DMS 273 treated with DMSO at 0.1 percent for 48 hours (cell line): ENCODE data around the gene KANTR.

Experiments used
- DNase-seq: peaks from one replicate; lab custom pipeline; 2025; lab: John Stamatoyannopoulos, UW

Gene KANTR

GRCh38 chrX:53093748-53094581 is at the start of gene KANTR:
Gene KANTR (plus strand): TSS chrX:53094142. CDS start chrX:53124273, 30,131 bp downstream.
- DNase-seq, result peak; percentile 95

- no peak for DNase-seq
These were observed 48.9 kb upstream of the KANTR start for GRCh38 chrX:53044995-53045394.

DNA sequence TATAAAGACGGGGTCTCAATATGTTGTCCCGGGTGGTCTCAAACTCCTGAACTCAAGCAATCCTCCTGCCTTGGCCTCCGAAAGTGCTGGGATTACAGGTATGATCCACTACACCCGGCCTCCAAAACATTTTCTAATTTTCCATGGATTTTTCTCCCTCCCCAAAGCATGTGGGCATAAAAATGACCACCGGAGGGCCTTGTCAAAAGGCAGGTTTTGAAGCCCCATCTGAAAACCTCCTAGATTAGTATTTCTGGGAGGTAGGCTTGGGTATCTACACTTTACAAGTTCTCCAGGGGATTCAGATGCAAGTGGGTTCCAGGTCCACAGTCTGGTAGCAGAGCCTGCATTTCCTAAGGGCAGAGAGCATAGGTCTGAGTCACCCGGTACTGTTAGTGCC is 46.7 kb upstream of the KANTR start:
- no peak for DNase-seq

GRCh38 chrX:53048169-53049126 is 45.5 kb upstream of the KANTR start, which contains the start of gene GPR173:
Gene GPR173 (plus strand): TSS chrX:53048789. CDS start chrX:53076622, 27,833 bp downstream.
- DNase-seq, result no peak

GRCh38 chrX:53049127-53049517 is 44.8 kb upstream of the KANTR start:
- DNase-seq, result no peak

DNA sequence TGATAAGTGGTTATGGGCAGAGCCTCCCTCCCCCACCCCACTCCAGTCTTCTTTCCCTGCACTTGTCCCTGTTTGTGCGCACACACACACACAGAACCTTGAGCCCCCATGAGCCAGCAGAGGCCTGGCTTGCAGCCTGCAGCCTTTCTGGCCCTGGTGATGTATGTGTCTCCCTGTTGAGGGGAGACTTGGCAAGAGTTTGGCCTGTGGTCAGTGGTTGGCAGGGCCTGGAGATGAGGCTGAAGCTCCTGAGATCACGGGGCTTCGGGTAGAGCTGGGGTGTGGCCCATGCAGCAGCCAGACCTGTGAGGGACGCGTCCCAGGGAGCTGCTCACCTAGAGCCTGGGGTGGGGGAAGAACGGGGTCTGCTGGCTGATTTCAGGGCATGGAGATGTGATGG is 43.1 kb upstream of the KANTR start:
- no peak for DNase-seq

DNA sequence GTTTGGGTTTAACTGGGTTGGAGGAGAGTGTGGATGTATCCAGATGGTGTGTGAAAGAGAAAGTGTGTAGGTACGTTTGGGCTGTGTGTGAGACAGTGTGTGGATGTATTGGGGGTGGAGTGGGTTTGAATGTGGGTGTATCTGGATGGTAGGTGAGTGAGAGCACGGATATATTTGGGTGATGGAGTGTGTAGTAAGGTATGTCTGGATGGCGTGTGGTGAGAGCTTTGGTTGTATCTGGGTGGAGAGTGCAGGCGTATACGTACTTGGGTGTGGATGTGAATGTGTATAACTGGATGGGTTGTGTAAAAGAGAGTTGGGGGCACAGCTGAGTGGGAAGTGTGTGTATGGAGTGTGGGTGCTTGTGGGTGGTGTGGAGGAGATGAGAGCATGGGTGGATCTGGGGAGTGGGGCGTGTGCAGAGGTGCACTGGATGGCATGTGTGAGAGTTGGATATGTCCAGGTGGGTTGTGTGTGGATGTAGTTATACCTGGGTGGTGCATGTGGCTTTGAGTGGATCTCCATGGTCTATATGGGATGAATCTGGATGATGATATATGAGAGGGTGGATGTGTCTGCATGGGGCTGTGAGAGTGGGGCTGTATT is 38.6 kb upstream of the KANTR start:
- no peak for DNase-seq

- DNase-seq, result no peak
These were observed 37.6 kb upstream of the KANTR start for GRCh38 chrX:53056292-53056691.

DNA sequence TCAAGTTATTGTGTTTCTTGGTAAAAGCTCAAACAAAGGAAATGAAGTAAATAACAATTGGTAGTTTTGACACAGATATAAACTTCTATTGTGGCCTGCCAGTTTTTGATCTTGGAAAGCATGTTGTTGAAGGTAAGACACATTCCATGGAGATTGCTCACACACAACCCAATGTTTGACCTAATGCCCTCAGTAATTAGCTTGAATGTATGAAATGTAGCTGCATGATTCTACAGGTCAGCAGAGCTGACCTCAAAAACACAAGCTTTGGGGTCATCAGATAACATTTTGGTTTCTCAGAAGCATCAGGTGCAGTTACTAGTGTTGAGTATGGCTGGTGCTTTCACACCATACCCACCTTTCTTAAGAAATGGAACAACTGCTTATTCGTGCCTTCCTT is 28.8 kb upstream of the KANTR start:
- DNase-seq, result no peak

DNA sequence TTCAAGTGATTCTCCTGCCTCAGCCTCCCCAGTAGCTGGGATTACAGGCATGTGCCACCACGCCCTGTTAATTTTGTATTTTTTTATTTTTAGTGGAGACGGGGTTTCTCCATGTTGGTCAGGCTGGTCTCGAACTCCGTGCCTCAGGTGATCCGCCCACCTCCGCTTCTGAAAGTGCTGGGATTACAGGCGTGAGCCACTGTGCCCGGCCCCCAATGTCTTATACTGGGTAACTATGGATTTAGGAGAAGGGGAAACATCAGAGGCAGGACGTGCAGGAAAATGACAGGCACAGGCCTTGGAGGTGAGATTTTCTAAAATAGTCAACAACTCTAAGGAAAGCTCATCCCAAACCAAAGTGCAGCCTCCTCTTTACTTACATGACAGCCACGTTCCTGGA is 22.9 kb upstream of the KANTR start:
- no peak for DNase-seq

- DNase-seq, result peak; percentile 52
These were observed 22.1 kb upstream of the KANTR start for GRCh38 chrX:53071604-53072417.

DNA sequence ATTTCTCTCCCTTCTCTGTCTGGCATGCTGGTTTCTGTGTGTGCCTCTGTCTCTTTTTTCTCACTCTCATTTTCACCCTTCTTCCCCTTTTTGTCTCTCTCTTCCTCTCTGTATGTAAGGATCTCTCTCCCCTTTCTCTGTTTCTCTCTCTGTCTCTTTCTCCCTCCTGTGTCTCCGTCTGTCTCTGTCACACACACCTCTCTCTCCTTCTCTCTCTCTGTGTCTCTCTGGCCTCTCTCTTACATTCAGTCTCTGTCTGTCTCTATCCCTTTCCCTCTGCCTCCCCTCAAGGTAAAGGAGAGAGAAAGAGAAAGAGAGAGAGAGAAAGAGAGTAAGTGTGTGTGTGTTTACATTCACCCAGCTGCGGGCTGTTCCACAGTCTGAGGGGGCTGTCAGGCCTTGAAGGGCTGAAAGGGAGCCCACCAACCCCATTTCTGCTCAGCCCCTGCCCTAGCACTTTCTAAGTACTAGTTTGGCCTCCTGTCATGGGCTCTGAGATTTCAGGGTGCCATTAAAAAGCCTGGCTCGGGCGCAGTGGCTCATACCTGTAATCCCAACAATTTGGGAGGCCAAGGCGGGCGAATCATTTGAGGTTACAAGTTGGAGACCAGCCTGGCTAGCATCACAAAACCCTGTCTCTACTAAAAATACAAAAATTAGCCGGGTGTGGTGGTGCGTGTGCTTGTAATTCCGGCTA is 21.4 kb upstream of the KANTR start:
- no peak for DNase-seq

GRCh38 chrX:53073115-53073586 is 20.8 kb upstream of the KANTR start:
- peak; percentile 65 for DNase-seq

DNA sequence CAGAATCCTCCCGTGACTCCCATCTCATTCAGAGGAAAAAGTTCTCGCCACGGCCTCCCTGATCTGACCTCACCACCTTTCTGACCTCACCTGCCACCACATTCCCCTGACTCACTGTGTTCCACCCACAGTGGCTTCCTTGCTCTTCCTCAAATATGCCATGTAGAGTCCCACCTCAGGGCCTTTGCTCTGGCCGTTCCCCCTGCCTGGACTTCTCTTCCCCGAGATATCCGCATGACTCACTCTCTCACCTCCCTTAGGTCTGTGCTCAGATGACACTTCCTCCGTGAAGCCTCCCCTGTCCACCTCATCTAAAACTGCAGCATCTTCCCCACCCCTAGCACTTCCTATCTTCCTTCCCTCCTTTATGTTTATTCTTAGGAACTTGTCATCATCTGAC is 18.9 kb upstream of the KANTR start:
- no peak for DNase-seq

DNA sequence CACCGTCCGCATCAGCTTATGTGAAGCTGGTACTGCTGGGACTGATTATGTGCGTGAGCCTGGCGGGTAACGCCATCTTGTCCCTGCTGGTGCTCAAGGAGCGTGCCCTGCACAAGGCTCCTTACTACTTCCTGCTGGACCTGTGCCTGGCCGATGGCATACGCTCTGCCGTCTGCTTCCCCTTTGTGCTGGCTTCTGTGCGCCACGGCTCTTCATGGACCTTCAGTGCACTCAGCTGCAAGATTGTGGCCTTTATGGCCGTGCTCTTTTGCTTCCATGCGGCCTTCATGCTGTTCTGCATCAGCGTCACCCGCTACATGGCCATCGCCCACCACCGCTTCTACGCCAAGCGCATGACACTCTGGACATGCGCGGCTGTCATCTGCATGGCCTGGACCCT is 17.3 kb upstream of the KANTR start:
- DNase-seq, result no peak

GRCh38 chrX:53077207-53078197 is 16.4 kb upstream of the KANTR start:
- DNase-seq, result no peak

DNA sequence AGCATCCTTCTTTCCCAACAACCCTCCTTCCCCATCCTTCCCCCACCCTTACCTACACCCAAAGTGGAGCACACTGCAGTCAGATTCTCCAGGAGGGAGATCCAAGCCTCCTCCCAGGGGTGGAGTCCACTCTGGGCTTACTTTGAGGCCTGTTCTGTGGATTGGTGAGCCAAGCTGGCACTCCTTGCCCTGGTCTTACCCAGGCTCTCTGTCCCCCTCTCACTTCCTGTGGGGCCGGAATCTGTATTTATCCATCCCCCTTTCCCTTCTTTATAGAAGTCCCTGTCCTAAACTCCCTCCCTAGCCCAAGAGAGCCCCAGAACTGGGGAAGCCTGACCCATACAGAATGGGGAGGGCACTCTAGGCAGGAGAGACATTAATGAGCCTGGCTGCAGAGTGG is 15.0 kb upstream of the KANTR start:
- DNase-seq, result no peak

GRCh38 chrX:53080628-53081580 is 13.0 kb upstream of the KANTR start:
- no peak for DNase-seq
